Bronchial epithelial cell (primary cell): Measurements from ENCODE around the gene SMAD1. TPM values are rescaled to one million over a fixed set of nuclear protein-coding genes. Genes with fewer than 3 reads are reported as not detected.

ENCODE experiments used
- DNase-seq: peaks from one replicate; pipeline ENCODE4 v3.0.0-alpha.2; 2010; ENCODE audit warnings: low read depth
- FAIRE-seq: peaks from 2 replicates; lab custom pipeline; 2011; peaks lifted over from hg19 to GRCh38; lab: Jason Lieb, UNC
- H3K27me3 ChIP-seq: 2 replicates; pipeline ENCODE4 v1.5.1; 2011; ENCODE audit warnings: low read length; ENCODE audit not compliant: control insufficient read depth, insufficient read depth
- H3K36me3 ChIP-seq: 2 replicates; pipeline ENCODE4 v1.5.1; 2011; ENCODE audit warnings: low read length; ENCODE audit not compliant: control insufficient read depth, insufficient read depth
- H3K4me3 ChIP-seq: 2 replicates; pipeline ENCODE4 v1.5.1; 2011; ENCODE audit warnings: mild to moderate bottlenecking, low read depth, low read length, control low read depth
- total RNA-seq: library from RNA; depleted of rRNA; stranded (reverse); fragments of >200 nt; gene quantifications from 2 replicates; pipeline ENCODE4 v1.2.1, GENCODE V29; 2014
- TF ChIP-seq, protein P1 (sequence below): IDR thresholded peaks from 2 replicates; pipeline ENCODE4 v1.5.1; 2011; ENCODE audit warnings: mild to moderate bottlenecking, moderate library complexity, low read length, control low read depth, inconsistent platforms; ENCODE audit not compliant: insufficient read depth, severe bottlenecking

The SMAD1 gene
- total RNA-seq, 1 donor from 2014 or later = 11.1 TPM

DNA sequence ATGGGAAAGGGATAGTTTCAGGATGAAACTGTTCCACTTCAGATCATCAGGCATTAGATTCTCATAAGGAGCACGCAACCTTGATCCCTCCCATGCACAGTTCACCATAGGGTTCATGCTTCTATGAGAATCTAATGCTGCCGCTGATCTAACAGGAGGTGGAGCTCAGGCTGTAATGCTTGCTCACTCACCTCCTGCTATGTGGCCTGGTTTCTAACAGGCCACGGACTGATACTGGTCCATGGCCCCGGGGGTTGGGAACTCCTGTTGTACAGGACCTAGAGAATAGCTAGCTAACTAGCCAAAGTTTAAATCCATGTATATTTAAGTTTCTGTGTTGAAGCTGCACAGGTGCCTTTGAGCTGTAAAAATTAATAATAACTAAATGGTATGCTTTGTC lies 71.7 kb downstream of the SMAD1 start:
- FAIRE-seq (no peak), DNase-seq (no peak)
- H3K4me3 ChIP-seq = no peak overlapping the region
- H3K27me3 ChIP-seq = no peaks in the 10 kb centered on the region
- TF ChIP-seq, protein P1, sequence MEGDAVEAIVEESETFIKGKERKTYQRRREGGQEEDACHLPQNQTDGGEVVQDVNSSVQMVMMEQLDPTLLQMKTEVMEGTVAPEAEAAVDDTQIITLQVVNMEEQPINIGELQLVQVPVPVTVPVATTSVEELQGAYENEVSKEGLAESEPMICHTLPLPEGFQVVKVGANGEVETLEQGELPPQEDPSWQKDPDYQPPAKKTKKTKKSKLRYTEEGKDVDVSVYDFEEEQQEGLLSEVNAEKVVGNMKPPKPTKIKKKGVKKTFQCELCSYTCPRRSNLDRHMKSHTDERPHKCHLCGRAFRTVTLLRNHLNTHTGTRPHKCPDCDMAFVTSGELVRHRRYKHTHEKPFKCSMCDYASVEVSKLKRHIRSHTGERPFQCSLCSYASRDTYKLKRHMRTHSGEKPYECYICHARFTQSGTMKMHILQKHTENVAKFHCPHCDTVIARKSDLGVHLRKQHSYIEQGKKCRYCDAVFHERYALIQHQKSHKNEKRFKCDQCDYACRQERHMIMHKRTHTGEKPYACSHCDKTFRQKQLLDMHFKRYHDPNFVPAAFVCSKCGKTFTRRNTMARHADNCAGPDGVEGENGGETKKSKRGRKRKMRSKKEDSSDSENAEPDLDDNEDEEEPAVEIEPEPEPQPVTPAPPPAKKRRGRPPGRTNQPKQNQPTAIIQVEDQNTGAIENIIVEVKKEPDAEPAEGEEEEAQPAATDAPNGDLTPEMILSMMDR = no peak
- H3K36me3 ChIP-seq = peaks cover 3% of the 10 kb centered on the region

DNA sequence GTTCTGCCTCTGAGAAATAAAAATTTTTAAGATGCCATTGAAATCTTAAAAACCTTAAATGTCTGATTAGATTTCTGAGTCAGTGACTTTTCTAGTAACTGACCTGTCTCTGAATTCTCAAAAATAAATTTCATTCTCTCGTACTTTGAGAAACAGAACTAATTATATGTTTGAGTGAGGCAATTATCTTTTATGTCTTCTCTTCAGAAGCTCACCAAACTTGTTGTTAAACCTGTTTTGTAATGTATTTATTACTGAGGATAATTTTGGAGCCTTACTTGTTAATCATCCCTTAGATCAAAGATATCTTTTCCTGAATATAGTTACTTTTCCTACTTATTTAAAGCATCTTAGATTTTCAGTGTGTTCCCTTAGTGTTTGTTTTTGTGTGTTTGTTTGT lies 73.0 kb downstream of the SMAD1 start:
- no peak for DNase-seq
- H3K27me3 ChIP-seq = no peaks in the 10 kb centered on the region
- no peak for FAIRE-seq
- peaks cover 4% of the 10 kb centered on the region for H3K36me3 ChIP-seq
- TF ChIP-seq, protein P1 = no peak
- H3K4me3 ChIP-seq = no peak overlapping the region

DNA sequence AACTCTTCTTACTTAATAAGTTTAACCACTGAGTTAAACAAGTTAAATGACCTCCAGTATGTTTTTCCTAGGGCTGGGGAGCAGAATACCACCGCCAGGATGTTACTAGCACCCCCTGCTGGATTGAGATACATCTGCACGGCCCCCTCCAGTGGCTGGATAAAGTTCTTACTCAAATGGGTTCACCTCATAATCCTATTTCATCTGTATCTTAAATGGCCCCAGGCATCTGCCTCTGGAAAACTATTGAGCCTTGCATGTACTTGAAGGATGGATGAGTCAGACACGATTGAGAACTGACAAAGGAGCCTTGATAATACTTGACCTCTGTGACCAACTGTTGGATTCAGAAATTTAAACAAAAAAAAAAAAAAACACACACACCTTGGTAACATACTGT lies 76.1 kb downstream of the SMAD1 start:
- no peaks in the 10 kb centered on the region for H3K27me3 ChIP-seq
- no peak overlapping the region for H3K4me3 ChIP-seq
- FAIRE-seq = no peak
- H3K36me3 ChIP-seq = peaks cover 4% of the 10 kb centered on the region
- peak; percentile 70 for DNase-seq
- TF ChIP-seq, protein P1 = peak; percentile 88

DNA sequence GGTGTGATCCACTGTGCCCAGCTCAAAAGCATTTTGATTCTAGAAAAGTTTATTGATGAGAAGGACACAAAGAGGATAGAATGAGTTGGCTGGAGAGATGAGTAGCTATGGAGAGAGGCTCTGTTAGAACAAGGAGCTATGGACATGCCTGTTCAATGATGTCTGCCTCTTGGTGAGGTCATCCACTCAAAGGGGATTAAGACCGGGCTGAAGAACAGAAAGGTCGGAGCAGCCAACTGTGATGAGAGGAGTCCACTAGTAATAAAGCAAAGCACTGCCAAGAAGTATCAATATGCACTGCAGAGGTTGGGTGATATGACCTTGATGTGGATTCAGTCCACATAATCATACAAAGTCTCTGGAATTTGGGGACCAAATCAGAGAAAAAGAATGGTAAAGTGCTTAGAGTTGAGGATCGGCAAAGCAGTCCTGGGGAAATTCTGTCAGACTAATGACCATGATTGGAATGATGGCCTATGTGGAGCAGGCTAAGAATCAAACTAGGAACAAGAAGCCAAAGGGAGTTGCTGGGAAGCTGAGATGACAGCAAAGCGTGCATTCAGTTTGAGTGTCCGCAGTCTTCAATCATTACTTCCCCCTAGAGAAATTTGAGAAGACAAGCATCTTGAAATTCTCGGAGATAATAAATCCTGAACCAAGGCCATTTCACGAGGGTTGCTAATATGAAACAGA lies 81.8 kb downstream of the SMAD1 start:
- no peaks in the 10 kb centered on the region for H3K27me3 ChIP-seq
- DNase-seq (peak; percentile 16), FAIRE-seq (no peak)
- H3K36me3 ChIP-seq = peaks cover 1% of the 10 kb centered on the region
- H3K4me3 ChIP-seq = no peak overlapping the region
- TF ChIP-seq, protein P1 = no peak

DNA sequence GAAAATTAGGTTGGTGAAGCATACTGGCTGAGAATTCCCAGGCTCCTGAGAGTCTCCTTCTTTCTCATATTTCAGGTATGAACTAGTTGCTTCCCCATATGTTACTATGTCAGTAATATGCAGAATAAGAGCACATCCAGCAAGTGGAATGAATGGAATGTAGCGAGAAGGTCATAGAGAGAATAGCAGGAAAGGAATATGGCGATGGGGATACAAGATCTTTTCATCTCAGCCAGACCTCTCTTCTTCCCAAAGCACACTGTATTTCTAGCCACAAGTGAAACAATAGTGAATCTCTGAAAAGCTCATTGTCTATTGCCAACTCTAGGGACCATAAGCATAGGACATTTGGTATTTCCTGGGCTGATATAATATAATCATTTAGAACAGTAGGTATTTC lies 82.9 kb downstream of the SMAD1 start:
- no peak overlapping the region for H3K4me3 ChIP-seq
- no peaks in the 10 kb centered on the region for H3K36me3 ChIP-seq
- no peak for DNase-seq
- no peak for FAIRE-seq
- TF ChIP-seq, protein P1 = no peak
- H3K27me3 ChIP-seq = no peaks in the 10 kb centered on the region

DNA sequence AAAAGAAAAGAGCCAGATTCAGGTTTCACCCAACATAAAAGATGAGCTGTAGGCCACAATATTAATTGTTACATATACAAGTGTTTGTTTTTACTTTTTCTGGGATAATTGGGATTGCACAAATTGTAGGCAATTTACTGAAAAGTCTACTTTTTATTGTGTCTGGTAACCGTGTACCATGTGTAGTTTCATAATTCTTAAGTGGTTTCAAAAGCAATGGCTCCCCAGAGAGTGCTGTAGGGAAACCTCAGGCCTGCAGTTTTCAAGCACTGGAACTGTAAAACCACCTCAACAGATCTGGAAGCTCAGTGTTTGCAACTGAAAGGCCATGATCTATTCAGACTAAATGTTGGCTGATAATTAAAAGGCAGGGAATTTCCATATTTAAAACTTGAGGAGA lies 83.7 kb downstream of the SMAD1 start:
- TF ChIP-seq, protein P1 = no peak
- no peak for FAIRE-seq
- Histone ChIP-seq H3K27me3 (no peaks in the 10 kb centered on the region), H3K4me3 (no peak overlapping the region), H3K36me3 (no peaks in the 10 kb centered on the region)
- DNase-seq = no peak
